KG1 (cell line): ENCODE results near the gene STX2.
"Not testable (repeated sequence)": the region's sequence is repeated elsewhere in the genome, so short reads cannot be mapped to it uniquely, and the experiment has no call there.

Source experiments
- DNase-seq: peaks from one replicate; lab custom pipeline; 2025; lab: John Stamatoyannopoulos, UW

The STX2 gene

DNA sequence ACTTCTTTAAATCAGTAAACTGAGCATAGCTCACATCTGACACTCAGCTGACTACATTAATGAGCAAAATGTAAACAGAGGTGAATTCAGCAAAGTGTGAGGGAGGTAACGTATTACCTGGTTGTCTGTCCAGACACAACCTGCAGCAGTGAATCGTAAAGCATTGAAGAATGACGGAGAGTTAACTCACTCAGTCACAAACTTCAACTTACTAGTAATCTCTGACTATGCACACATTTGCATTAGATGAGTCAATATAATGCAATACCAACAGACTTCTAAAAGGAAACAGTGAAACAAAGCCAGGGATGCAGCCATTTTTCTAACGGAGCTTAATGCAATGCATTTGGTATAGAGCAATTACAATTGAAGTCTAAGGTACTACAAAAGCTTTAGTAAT, 40.0 kb downstream of the STX2 start:
- no peak for DNase-seq

DNA sequence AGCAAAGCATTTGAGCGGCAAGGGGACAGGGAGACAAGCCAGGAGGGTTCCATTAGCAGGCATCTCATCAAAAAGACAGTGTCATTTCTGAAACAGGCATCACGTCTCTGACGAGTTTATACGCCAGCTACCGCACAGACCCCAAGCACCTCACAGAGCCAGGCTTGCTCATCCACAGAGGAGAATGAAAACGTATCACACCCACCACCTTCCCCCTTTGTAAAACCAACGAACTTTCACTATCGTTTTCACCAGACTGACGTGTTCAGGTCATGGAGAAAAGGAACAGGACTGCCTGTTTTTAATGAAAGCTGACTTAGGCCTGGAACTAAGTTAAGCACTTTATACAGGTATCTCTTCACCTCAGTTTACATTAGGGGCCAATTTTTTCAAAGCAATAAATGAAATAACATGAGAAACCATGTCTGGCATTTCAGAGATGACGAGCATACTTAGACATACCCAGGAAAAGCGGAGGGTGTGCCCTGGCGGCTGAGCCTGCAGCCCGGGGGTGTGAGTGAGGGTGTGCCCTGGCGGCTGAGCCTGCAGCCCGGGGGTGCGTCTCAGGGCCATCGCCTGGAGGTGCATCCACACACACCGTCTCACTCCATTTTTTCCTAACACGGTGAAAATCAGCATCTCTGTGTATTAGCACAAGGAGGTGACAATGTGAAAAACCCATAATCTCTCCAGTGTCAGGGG, 41.9 kb downstream of the STX2 start:
- DNase-seq: no peak

DNA sequence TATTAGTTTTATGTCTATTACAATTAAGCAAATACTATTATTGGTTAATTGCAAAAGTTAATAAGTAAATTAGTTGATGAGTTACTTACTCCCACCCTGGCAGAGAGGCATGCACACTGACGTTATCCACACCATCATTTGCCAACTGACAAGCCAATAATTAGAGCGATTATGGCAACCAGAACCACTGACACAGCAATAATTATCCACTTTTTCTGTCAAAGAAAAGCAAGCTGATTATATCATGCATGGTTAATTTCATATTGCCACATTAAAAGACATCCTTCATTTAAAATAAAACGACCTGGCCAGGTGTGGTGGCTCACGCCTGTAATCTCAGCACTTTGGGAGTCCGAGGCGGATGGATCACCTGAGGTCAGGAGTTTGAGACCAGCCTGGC, 43.1 kb downstream of the STX2 start:
- DNase-seq: no peak

DNA sequence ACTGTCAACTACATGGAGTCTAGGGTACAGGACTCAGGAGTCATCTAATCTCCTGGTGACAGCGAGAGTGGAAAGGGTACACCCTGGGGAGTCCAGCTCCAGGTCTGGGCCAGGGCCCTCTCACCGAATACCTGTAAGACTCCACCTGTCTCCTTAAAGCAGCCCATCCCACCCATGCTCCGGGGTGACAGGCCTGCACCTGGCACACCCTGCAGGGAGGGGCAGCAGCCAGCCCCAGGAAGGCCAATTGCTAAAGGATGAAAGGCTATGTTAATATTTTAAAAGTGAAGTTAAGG, 45.5 kb downstream of the STX2 start:
- DNase-seq: no peak

DNA sequence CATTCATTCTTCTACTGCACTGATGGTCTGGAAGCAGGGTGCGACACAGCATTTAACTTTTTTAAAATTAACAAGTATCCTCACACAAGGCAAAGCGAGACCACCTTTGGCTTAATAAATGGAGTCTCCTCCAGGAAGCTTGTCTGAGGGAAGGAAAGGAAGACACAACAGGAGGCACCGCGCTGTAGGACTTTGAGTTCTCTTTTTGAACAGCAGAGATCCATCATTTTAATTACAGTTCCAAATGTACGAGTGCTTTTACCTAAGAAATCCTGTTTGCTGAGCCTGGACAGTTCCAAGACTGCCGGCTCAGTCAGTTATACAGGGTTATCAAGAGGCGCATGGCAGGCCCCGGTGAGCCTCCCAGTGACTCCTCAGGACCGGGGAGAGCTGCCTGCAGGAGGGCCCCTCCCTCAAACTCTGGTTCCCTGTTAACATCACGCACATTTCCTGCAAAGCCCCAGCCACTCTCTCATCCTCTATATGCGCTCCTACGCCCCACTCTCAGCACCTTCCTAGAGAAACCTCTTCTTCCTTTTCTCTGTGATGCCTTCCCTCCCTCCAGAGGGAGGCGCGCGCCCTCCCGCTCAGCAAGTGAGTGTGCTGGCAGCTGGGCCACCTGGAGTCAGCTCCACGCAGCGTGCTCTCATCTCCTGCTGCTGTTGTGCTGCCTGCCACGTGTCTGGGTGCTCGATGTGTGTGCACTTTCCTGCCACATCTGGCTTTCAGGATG, 46.1 kb downstream of the STX2 start:
- no peak for DNase-seq

DNA sequence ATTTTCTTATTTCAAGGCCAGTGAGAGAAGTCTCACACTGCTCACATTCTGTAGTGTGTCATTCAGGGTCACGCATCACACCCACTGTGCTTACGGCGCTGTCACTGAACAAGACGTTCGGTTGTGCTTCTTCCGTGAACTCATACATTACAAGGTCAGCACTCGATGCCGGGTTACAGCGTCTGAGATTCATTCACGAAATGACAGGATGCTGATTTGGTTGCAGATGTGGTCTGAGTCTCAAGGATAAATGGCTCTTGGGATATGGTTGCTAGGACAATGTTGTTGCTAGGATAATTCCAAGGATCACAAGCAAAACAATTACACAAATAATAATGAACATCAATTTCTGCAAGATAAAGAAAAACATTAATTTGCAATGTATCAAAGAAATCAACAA, 47.4 kb downstream of the STX2 start:
- no peak for DNase-seq

DNA sequence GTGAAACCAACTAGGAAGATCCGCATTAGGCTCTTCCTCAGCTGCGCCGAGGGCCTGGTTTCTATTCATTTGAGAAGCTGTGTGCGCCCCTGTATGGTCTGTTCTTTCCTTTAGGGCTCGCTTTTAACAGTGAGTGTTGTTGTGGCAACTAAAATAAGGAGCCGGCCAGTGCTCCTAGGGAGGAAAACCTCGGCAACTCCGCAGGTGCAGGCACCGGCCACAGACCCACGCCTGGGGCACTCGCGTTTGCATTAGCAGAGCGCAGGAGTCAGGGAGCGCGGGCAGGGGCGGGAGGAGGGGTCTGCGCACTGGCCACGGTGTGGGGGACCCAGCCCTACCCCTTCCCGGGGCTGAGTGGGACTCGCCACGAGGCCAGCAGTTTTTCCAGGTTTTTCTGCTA, 50.5 kb downstream of the STX2 start:
- no peak for DNase-seq

DNA sequence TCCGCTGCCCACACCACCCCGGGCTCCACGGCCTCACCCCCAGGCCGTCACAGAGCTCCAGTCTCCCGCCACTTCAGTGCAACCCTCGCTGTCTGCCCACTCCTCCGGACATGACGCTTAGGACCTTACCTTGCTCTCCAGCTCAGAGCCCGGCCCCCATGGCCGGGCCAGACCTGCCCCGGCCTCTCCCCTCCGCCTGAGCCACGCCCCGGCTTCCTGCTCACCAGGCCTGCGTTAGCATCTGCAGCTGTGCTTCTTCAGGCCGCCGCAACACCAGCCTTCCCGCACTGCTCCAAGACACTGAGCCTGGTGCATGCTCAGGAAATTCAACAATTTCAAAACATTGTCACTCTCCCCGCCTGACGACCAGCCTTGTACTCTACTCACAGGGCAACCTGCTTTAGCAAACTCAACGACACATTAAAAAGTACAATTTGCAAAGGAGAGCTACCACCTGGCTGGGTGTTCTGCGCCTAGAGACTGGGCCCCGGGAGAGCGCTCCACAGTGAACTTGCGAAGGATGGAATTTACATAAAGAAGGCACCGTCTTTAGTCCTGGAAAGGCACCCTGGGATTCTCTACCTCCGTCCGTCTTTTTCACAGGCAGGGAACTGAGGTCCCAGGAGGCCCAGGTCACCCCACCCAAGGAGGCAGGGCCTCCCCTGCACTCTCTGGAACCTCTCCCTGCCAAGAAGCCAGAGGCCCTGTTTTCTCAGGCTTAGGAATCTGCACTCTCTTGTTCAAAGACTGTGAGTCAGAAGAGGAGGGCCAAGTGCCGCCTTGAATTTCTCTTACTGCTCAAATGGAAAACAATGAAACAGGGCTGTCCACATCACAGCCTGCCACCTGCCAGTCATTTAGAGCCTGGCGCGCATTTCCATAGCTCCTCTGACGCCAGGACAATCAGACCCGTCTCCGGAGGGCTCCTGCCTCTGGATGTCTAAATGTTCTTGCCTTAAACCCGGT, 51.3 kb downstream of the STX2 start:
- DNase-seq: no peak

DNA sequence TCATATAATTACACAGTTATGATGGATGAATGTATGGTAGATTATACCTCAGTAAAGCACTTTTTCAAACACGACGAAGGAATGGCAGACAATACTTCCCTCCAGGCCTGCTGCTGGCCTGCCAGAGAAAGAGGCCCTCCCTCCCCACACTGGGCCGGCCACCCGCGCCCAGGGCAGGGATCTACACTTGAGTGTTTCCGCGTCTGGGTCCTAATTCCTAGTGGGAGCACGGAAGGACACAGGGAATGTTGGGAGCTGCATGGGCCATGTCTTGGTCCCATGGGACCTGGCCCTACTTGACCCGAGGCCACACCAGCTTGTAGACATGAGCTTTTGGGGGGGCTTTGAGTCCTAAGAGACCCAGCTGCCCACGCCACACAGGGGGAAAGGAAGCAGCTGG, 52.0 kb downstream of the STX2 start:
- no peak for DNase-seq

DNA sequence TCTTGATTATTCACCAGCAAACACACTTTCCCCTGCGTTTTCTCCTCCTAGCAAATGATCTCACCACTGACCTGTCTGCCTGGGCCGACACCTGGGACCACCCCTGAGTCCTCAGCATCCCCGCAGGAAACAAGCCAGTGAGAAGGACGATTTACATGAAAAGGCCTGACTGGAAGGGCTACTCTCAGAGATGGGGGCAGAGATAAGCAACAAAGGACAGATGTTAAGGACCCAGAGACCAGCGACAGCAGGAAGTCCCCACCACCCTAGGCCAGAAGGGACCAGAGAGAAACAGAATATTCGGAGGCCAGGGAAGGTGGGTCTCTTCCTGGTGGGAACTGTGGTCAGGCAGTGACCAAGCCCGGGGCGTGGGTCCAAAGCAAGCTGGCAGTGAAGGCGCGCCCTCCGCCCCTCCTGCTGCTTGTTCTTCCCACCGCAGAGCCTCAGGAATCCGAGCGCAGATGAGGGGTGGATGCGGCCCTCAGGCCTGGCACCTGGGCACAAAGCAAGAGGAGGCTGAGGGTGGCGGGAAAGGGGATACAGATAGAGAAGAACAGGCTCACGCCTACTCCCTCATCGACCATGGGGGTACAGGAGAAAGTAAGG, 55.8 kb downstream of the STX2 start:
- DNase-seq: no peak

DNA sequence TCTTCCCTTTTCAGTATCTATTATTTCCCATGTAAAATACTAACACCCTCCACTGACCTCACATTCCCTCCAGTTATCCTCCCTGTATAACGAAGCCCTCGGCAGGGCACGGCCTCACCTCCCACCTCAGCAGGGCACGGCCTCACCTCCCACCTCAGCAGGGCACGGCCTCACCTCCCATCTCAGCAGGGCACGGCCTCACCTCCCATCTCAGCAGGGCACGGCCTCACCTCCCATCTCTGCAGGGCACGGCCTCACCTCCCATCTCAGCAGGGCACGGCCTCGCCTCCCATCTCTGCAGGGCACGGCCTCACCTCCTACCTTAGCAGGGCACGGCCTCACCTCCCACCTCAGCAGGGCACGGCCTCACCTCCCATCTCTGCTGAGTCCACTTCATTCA, 56.8 kb downstream of the STX2 start:
- DNase-seq: not testable (repeated sequence)

DNA sequence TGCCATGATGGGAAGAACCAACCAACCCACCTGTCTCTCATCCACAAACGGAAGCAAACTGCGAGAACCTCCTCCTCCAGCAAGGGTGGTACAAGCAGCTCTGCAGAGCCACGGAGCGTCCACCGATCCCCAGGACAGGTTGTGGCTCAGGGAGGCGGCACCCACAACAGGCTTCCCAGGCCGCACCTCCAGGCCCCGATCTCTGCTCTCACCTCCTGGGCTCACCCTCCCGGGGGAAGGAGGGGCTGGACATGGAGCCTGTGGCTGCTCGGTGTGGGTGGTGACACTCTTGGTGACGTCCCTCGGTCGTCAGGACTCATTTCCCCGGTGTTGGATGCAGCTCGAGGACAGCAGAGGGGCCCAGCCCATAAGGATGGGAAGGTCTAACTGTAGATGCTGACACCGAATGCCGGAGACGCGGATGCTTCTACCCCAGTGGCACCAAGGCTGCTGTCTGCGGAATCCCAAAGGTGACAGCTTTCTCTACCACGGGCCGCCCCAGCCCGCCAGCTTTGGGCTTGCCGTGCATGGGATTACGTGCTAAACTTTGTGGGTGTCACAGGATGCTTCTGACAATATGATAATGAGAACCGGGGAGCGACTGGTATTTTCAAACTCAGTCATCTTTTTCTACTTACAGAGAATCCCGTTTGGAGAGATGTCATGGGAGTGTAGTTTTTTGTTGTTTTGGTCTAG, 58.0 kb downstream of the STX2 start:
- DNase-seq: no peak

DNA sequence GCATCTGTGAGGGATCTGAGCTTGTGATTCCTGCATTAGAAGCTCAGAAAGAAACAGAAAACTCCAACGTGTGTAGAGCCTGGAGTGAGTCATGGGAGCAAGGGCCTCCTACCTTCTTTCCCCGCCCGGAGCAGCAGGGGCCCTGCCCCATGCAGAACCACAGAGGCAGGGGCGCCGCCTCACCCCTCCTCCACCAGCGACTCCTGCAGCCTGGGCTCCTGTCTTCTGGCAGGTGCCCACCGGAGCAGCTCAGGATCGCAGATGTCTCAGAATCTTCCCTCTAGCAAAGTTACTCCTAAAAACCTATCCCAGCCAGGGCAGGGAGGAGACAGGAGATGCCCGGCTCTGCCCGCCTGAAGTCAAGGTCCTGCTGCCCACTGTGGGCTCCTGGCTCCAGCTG, 58.7 kb downstream of the STX2 start:
- DNase-seq: no peak

DNA sequence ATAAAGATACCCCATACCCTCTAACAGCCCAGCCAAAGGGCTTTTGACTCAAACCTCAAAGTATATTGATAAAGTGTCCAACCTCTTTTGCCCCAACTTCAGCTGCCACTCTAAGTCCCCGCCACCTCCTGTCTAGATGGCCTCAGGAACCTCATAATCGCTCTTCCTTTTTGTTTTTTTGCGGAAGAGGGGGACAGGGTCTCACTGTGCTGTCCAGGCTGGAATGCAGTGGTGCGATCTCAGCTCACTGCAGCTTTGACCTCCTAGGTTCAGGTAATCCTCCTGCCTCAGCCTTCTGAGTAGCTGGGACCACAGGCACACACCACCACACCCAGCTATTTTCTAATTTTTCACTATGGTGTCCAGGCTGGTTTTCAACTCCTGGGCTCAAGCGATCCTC, 60.3 kb downstream of the STX2 start:
- no peak for DNase-seq

DNA sequence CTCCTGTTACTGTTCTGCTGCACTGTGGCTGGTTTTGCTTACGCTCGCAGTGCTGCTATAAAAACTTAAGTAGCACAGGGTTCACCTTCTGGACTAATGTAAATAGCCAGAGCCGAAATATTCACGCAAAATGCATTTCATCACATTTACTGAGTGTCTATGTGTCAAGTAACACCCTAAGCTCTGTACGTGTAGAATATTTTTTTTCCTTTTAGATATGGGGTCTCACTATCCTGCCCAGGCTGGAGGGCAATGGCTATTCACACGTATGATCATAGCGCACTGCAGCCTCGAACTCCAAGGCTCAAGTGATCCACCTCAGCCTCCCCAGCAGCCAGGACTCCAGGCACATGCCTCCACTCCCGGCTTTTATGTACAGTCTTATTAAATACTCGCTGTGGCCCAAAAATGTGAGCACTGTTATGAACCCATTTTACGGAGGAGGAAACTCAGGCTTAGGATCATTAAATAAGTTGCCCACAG, 62.2 kb downstream of the STX2 start:
- no peak for DNase-seq

DNA sequence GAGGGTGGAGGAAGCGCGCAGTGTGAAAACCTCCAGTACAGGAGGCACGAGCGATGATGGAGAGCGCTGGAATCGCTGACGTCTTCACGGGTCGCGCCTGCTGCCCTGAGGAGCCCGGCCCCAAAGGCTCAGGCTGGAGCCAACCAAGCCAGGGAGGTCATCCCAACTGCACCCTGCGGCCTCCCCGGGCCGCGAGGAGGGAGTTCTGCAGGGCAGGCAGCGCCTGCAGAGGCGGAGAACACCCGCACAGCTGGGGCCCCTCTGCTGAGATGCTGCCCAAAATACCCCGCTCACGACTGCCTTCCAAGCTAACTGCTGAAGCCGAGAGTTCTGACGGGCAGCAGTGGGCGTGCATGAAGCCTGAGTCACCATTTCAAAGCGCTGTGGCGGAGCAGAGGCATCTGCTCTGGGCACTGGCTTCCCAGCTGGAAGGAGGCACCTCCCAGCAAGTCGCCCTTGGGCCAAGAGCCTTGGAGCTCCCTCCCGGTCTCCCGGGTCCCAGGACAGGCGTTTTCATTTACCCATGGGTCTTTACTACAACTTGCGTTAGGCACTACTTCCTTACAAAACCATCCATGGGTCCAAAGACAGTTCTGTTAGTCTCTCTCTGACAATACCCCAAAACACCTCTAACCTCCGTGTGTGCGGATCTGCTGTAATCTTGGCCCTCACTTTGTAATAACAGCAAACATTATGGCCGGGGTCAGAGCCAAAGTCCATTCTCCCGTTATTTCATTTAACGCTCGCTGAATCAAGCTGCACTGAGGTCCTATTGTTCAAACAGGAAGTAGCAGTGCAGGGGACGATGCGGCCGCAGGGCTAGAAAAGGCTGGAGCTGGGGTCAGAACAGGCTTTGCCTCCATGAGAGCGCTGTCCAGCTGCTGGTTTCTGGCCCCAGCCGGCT, 62.8 kb downstream of the STX2 start:
- no peak for DNase-seq

DNA sequence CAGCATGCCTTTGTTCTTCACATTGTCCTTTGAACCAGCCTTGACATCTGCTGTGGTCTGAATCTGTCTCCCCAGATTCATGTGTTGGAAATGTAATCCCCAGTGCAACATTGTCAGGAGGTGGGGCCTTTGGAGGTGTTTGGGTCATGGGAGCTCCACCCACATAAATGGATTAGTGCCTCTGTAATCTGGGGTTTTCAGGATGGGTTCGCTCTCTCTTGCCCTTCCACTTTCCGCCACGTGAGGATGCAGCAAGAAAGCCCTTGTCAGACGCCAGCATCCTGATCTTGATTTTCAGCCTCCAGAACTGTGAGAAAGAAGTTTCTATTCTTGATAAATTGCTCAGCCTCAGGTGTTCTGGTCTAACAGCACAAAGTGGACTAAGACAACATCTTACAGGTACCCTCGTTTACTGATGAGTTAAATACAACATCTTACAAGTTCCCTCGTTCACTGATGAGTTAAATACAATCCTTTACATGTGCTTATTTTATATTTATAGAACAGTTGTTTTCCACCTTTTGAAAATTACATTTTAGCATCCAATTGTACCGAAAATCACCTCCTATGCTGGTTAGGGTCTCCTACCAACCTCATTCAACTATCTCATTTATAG, 68.5 kb downstream of the STX2 start:
- no peak for DNase-seq

DNA sequence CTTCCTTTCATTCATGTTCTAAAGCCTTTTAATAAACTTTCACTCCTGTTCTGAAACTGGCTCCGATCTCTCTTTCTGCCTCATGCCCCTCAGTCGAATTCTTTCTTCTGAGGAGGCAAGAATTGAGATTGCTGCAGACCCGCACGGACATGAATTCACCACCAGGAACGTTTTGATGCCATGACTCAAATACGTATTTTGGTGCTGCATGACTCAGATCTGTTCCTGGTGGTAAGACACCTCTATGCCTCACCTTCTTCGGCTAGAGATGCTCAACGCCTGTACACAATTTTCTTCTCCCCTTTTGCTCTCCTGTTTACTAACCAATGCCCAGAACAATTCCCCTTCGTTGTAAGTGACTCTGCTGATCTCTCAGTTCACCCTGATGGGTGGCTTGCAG, 70.9 kb downstream of the STX2 start:
- DNase-seq: no peak

DNA sequence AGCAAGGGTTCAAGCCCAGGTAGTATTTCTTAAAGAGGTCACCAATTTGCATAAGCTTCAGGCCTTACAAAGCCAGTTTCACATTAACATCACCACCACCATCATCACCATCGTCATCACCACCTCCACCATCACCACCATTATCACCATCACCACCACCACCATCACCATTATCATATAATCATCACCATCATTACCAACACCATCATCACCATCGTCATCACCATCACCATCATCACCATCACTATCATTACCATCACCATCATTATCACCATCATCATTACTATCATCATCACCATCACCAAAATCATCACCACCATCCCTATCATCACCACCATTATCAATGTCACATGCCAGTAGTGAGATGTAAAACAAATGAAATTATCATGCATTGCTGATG, 72.6 kb downstream of the STX2 start:
- DNase-seq: no peak

DNA sequence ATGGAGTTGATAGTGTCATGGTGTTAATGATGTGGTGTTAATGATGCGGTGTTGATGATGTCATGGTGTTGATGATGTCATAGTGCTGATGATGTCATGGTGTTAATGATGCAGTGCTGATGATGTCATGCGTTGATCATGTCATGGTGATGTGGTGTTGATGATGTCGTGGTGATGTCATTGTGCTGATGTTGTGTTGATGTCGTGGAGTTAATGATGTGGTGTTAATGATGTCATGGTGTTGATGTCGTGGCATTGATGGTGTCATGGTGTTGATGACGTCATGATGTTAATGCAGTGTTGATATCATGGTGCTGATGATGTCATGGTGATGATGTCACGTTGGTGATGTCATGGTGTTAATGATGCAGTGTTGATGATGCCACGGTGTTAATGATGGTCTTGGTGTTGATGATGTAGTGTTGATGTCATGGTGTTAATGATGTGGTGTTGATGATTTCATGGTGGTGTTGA, 73.8 kb downstream of the STX2 start:
- no peak for DNase-seq
